SK-N-SH (cell line): ENCODE measurements around the gene PCSK2.

Experiments used
- CTCF ChIP-seq: fragments of 200-600 bp; sonication (generic); IDR thresholded peaks from 2 replicates; pipeline ENCODE4 v1.6.1; 2017; ENCODE audit warnings: antibody characterized with exemption, mild to moderate bottlenecking, moderate library complexity
- FOXM1 ChIP-seq: IDR thresholded peaks from 2 replicates; pipeline ENCODE4 v1.4.0; 2012; ENCODE audit warnings: low read depth, mild to moderate bottlenecking
- MXI1 ChIP-seq: IDR thresholded peaks from 2 replicates; pipeline ENCODE4 v1.6.1; 2012; ENCODE audit warnings: mild to moderate bottlenecking, low read depth, low read length, improper control_type of control experiment
- PBX3 ChIP-seq: IDR thresholded peaks from 2 replicates; pipeline ENCODE4; 2012
- SIN3A ChIP-seq: IDR thresholded peaks from 2 replicates; pipeline ENCODE4 v1.6.1; 2012; ENCODE audit warnings: low read depth, mild to moderate bottlenecking, low read length, moderate library complexity, borderline replicate concordance
- USF2 ChIP-seq: fragments of 150-350 bp; IDR thresholded peaks from 2 replicates; pipeline ENCODE4 v1.6.1; 2017; ENCODE audit warnings: antibody characterized with exemption, low read length, low read depth, borderline replicate concordance
- ZBTB33 ChIP-seq: IDR thresholded peaks from 2 replicates; pipeline ENCODE4 v1.4.0; 2012; ENCODE audit warnings: low read depth, borderline replicate concordance

- TF ChIP-seq CTCF (no peak), SIN3A (no peak), USF2 (no peak), PBX3 (no peak), FOXM1 (no peak), ZBTB33 (no peak), MXI1 (no peak)
Measured at GRCh38 chr20:17465236-17465635, 238.4 kb downstream of the PCSK2 start.
